Measurements from ENCODE around the gene ACAT2.

The ACAT2 gene

DNA sequence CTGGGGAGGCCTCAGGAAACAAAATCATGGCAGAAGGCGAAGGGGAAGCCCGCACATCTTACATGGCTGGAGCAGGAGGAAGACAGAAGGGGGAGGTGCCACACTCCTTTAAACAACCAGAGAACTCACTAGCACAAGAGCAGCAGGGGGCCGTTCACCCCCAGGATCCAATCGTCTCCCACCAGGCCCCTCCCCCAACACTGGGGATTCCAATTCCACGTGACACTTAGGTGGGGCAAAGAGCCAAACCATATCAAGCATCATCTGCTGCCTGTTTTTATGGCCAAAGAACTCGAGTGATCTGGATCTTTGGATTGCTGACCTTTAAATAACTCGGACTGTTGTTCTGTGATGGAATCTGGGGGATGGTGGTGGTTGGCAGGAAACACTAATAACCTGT, 66.2 kb downstream of the ACAT2 start:
- TF ChIP-seq, protein P1, sequence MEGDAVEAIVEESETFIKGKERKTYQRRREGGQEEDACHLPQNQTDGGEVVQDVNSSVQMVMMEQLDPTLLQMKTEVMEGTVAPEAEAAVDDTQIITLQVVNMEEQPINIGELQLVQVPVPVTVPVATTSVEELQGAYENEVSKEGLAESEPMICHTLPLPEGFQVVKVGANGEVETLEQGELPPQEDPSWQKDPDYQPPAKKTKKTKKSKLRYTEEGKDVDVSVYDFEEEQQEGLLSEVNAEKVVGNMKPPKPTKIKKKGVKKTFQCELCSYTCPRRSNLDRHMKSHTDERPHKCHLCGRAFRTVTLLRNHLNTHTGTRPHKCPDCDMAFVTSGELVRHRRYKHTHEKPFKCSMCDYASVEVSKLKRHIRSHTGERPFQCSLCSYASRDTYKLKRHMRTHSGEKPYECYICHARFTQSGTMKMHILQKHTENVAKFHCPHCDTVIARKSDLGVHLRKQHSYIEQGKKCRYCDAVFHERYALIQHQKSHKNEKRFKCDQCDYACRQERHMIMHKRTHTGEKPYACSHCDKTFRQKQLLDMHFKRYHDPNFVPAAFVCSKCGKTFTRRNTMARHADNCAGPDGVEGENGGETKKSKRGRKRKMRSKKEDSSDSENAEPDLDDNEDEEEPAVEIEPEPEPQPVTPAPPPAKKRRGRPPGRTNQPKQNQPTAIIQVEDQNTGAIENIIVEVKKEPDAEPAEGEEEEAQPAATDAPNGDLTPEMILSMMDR (IDR thresholded peaks at IDR 0.05), result no peak

Data from LNCAP (cell line).